IPS-18c (cell line): ENCODE measurements around the gene HPX.

Experiments
- H3K4me3 ChIP-seq: 2 replicates; pipeline ENCODE4 v1.7.0; 2013; ENCODE audit warnings: low read depth, mild to moderate bottlenecking, low read length, moderate library complexity; ENCODE audit not compliant: insufficient read depth
- H3K9me3 ChIP-seq: one replicate; pipeline ENCODE4 v1.6.1; 2013; ENCODE audit warnings: mild to moderate bottlenecking, low read length, moderate library complexity; ENCODE audit not compliant: control insufficient read depth, insufficient read depth

HPX gene

DNA sequence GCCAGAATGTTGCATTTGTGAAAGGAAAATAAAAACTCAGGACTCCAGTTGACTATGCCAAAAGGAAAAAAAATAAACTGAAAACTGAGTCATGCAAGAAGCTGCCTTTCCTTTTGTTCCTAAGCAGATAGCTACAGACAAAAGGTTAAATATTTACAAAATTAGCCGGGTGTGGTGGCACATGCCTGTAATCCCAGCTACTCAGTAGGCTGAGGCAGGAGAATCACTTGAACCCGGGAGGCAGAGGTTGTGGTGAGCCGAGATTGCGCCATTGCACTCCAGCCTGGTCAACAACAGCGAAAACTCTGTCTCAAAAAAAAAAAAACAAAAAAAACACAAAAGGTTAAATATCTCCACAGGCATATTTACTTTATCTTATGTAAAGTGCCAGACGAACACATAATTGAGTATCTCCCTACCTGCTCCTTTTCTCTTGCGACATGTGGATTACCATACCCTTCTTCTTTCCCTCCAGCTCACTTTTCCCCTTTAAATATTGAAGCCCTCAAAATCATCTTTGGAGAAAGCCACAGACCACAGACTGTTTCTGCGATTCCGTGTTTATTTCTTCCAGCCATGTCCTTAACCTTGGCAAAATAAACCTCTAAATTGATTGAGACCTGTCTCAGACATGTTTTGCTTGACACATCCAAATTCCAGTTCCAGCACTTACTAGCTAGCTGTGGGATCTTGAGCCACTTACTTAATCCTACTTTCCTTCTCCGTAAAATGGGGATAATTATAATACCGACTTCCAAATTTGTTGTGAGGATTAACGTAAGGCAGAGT lies 52.8 kb downstream of the HPX start:
- H3K9me3 ChIP-seq: no peaks in the 10 kb centered on the region
- H3K4me3 ChIP-seq: no peak overlapping the region

DNA sequence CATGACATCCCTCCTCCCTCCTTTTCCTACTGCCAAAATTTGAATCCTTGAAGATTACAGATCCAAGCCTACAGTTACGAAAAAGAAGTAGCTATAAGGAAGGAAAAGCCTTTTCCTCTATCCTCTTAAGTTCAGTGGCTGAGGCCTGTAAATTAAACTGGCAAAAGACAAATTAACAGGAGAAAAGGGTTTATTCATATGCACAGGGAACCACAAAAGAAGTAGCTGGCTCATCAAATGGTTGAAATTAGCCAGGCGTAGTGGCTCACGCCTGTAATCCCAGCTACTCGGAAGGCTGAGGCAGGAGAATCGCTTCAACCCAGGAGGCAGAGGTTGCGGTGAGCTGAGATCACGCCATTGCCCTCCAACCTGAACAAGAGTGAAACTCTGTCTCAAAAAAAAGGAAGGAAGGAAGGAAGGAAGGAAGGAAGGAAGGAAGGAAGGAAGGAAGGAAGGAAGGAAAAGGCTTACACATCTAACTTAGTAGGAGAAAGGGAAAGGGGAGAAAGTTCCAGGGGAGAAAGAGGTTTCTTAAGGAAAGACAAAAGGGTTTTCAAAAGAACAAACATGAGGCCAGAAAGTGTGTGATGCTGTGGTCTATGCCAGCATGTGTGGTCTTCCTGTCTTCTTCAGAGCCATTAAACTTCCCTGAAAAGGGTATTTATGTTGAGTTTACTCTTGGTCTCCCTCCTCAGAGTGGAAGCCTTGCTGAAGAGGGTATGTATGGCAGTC lies 55.6 kb downstream of the HPX start:
- H3K4me3 ChIP-seq: no peak overlapping the region
- no peaks in the 10 kb centered on the region for H3K9me3 ChIP-seq
